Type B pancreatic cell (in vitro differentiated cells): Measurements from ENCODE around the gene EFNB3. TPM values are rescaled to one million over a fixed set of nuclear protein-coding genes. Genes with fewer than 3 reads are reported as not detected.

Experiments
- DNase-seq: peaks from one replicate; pipeline ENCODE4 v3.0.0; 2021; ENCODE audit warnings: mixed read lengths; ENCODE audit not compliant: unreplicated experiment; ENCODE audit errors: extremely low spot score
- H3K27ac Mint-ChIP-seq: 2 replicates; pipeline ENCODE4 v1.8.0; 2021; ENCODE audit warnings: mild to moderate bottlenecking, mixed read lengths
- H3K27me3 Mint-ChIP-seq: 2 replicates; pipeline ENCODE4 v1.8.0; 2021; ENCODE audit warnings: mixed read lengths
- H3K36me3 Mint-ChIP-seq: 2 replicates; pipeline ENCODE4 v1.8.0; 2021; ENCODE audit warnings: mixed read lengths
- H3K4me1 Mint-ChIP-seq: one replicate; pipeline ENCODE4 v1.8.0; 2021; ENCODE audit warnings: mixed read lengths; ENCODE audit not compliant: unreplicated experiment
- H3K4me3 Mint-ChIP-seq: 2 replicates; pipeline ENCODE4 v1.8.0; 2021; ENCODE audit warnings: mild to moderate bottlenecking, mixed read lengths
- H3K9me3 Mint-ChIP-seq: 2 replicates; pipeline ENCODE4 v1.8.0; 2021; ENCODE audit warnings: mixed read lengths
- total RNA-seq: library from RNA; stranded (reverse); gene quantifications from 2 replicates; pipeline ENCODE4 v1.2.1, GENCODE V29; 2021; ENCODE audit warnings: low replicate concordance
- TF ChIP-seq, protein P1 (sequence below): fragments of 200-600 bp; sonication (generic); conservative IDR thresholded peaks from 2 replicates; pipeline ENCODE4 v1.5.0; 2021; ENCODE audit warnings: antibody characterized with exemption, mild to moderate bottlenecking

Gene EFNB3
- total RNA-seq, 1 donor from 2014 or later, result 79.5 TPM

GRCh38 chr17:7729816-7730215 lies 24.8 kb downstream of the EFNB3 start:
- Mint-ChIP-seq H3K4me1 (no peaks in the 10 kb centered on the region), H3K36me3 (no peaks in the 10 kb centered on the region), H3K9me3 (no peaks in the 10 kb centered on the region), H3K27me3 (peaks cover 17% of the 10 kb centered on the region), H3K4me3 (no peak overlapping the region), H3K27ac (no peak overlapping the region)
- DNase-seq, result no peak
- TF ChIP-seq, protein P1, sequence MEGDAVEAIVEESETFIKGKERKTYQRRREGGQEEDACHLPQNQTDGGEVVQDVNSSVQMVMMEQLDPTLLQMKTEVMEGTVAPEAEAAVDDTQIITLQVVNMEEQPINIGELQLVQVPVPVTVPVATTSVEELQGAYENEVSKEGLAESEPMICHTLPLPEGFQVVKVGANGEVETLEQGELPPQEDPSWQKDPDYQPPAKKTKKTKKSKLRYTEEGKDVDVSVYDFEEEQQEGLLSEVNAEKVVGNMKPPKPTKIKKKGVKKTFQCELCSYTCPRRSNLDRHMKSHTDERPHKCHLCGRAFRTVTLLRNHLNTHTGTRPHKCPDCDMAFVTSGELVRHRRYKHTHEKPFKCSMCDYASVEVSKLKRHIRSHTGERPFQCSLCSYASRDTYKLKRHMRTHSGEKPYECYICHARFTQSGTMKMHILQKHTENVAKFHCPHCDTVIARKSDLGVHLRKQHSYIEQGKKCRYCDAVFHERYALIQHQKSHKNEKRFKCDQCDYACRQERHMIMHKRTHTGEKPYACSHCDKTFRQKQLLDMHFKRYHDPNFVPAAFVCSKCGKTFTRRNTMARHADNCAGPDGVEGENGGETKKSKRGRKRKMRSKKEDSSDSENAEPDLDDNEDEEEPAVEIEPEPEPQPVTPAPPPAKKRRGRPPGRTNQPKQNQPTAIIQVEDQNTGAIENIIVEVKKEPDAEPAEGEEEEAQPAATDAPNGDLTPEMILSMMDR, result no peak

DNA sequence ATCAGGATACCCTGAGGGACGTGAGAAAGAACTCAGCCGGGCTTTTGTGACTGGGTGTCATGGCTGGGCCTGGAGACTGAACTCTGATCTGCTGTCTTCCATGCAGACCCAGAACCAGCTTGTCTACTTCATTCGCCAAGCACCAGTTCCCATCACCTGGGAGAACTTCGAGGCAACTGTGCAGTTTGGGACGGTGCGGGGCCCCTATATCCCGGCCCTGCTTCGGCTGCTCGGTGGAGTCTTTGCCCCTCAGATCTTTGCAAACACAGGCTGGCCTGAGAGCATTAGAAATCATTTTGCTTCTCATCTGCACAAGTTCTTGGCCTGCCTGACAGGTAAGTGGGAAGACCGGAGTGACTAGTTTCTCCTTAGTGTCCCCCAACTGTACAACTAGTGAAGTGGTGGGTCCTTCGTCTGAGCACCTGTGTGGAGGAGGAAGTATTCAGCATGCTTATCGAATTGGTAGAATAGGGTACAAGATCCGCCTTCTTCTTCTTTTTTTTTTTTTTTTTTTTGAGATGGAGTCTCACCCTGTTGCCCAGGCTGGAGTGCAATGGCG lies 28.1 kb downstream of the EFNB3 start:
- H3K27me3 Mint-ChIP-seq, result peaks cover 32% of the 10 kb centered on the region
- no peaks in the 10 kb centered on the region for H3K36me3 Mint-ChIP-seq
- no peak overlapping the region for H3K27ac Mint-ChIP-seq
- H3K4me3 Mint-ChIP-seq, result no peak overlapping the region
- no peaks in the 10 kb centered on the region for H3K4me1 Mint-ChIP-seq
- no peaks in the 10 kb centered on the region for H3K9me3 Mint-ChIP-seq
- TF ChIP-seq, protein P1, result no peak
- DNase-seq, result no peak

- no peak overlapping the region for H3K4me3 Mint-ChIP-seq
- H3K27me3 Mint-ChIP-seq, result peaks cover 50% of the 10 kb centered on the region
- no peaks in the 10 kb centered on the region for H3K9me3 Mint-ChIP-seq
These were observed 32.6 kb downstream of the EFNB3 start for GRCh38 chr17:7737601-7738000.

GRCh38 chr17:7739746-7740145 lies 34.7 kb downstream of the EFNB3 start:
- no peak for DNase-seq
- no peaks in the 10 kb centered on the region for H3K36me3 Mint-ChIP-seq
- no peaks in the 10 kb centered on the region for H3K9me3 Mint-ChIP-seq
- no peak overlapping the region for H3K27ac Mint-ChIP-seq
- H3K4me3 Mint-ChIP-seq, result no peak overlapping the region
- TF ChIP-seq, protein P1, result no peak
- H3K27me3 Mint-ChIP-seq, result peaks cover 37% of the 10 kb centered on the region
- no peaks in the 10 kb centered on the region for H3K4me1 Mint-ChIP-seq

More at GRCh38 chr17:7737601-7738000, 32.6 kb downstream of the EFNB3 start:
- TF ChIP-seq, protein P1, result no peak
- Mint-ChIP-seq H3K4me1 (no peaks in the 10 kb centered on the region), H3K27ac (no peak overlapping the region), H3K36me3 (no peaks in the 10 kb centered on the region)
- DNase-seq, result no peak

GRCh38 chr17:7740481-7741001 lies 35.5 kb downstream of the EFNB3 start:
- TF ChIP-seq, protein P1, result no peak
- no peaks in the 10 kb centered on the region for H3K4me1 Mint-ChIP-seq
- no peak overlapping the region for H3K4me3 Mint-ChIP-seq
- no peak overlapping the region for H3K27ac Mint-ChIP-seq
- no peaks in the 10 kb centered on the region for H3K36me3 Mint-ChIP-seq
- no peaks in the 10 kb centered on the region for H3K9me3 Mint-ChIP-seq
- peaks cover 37% of the 10 kb centered on the region for H3K27me3 Mint-ChIP-seq
- DNase-seq, result no peak
